Subcutaneous adipose tissue (tissue), 4 donors: ENCODE results near the gene TCF12. TPM values are rescaled to one million over a fixed set of nuclear protein-coding genes. Genes with fewer than 3 reads are reported as not detected.

Experiments used
- CTCF ChIP-seq: fragments of 450-650 bp; IDR thresholded peaks from one replicate; pipeline ENCODE4 v1.5.1; 2016; ENCODE audit warnings: low read depth, mild to moderate bottlenecking, control low read depth, antibody characterized with exemption, moderate library complexity
- total RNA-seq, 4 donors: library from RNA; depleted of rRNA; stranded (reverse); fragments of >200 nt; gene quantifications; one replicate each; pipeline ENCODE4 v1.1.0, GENCODE V29; 2016

Gene TCF12
- total RNA-seq, 4 donors from 2014 or later = 138 to 171 (median 166) TPM

GRCh38 chr15:57237676-57238075 lies 319.2 kb downstream of the TCF12 start:
- no peak for TF ChIP-seq CTCF

- no peak for TF ChIP-seq CTCF
Observed at GRCh38 chr15:57245130-57245529, 326.7 kb downstream of the TCF12 start.

GRCh38 chr15:57245714-57246113 lies 327.3 kb downstream of the TCF12 start:
- no peak for TF ChIP-seq CTCF

GRCh38 chr15:57248074-57248473 lies 329.6 kb downstream of the TCF12 start:
- no peak for TF ChIP-seq CTCF

GRCh38 chr15:57251308-57251707 lies 332.9 kb downstream of the TCF12 start:
- TF ChIP-seq CTCF = no peak

GRCh38 chr15:57251941-57252340 lies 333.5 kb downstream of the TCF12 start:
- TF ChIP-seq CTCF = no peak

GRCh38 chr15:57253082-57253481 lies 334.6 kb downstream of the TCF12 start:
- no peak for TF ChIP-seq CTCF
